Measurements from ENCODE around the gene ZNF414. TPM values are rescaled to one million over a fixed set of nuclear protein-coding genes. Genes with fewer than 3 reads are reported as not detected.

Gene ZNF414
- total and polyA plus RNA-seq, 9 of the 15 experiments (the other 6 are each of a cell fraction or from before 2014, with no cell fraction given), result 0.03 to 27.2 (median 2.2) TPM; not detected in 2

- TF ChIP-seq NRF1 (conservative IDR thresholded peaks at IDR 0.05 in 1 of 2, IDR thresholded peaks at IDR 0.05 in 1 of 2) (peak; percentile 91 to 92), ZNF277 (CRISPR knock-in tag; IDR thresholded peaks at IDR 0.05; ENCODE audit: borderline replicate concordance) (no peak), CBFA2T3 (IDR thresholded peaks at IDR 0.05) (no peak), ZEB2 (IDR thresholded peaks at IDR 0.05) (peak; percentile 86), MCM7 (IDR thresholded peaks at IDR 0.05) (no peak), SMC3 (conservative IDR thresholded peaks at IDR 0.05; ENCODE audit: insufficient read depth, low read depth, low read length) (no peak), HDAC1 (IDR thresholded peaks at IDR 0.05) (0 out of 4 replicates have a peak, but pooled peaks of 1 of the 2 experiments have one; percentile 3), MGA (IDR thresholded peaks at IDR 0.05) (peak; percentile 39; the same call in 1 of the 2 replicates), BCOR (IDR thresholded peaks at IDR 0.05) (no peak)
Measured at GRCh38 chr19:8526345-8527091, 12.6 kb upstream of the ZNF414 start (continued).

Measured in K562 (cell line).